GM12892 (cell line): Measurements from ENCODE around the gene TTLL8.

ENCODE experiments used
- POLR2A ChIP-seq: IDR thresholded peaks from 2 replicates; pipeline ENCODE4 v1.6.1; 2011; ENCODE audit warnings: low read depth, low read length, control low read depth
- POLR2AphosphoS5 ChIP-seq: IDR thresholded peaks from 2 replicates; pipeline ENCODE4 v1.6.1; 2011; ENCODE audit warnings: low read depth, low read length, control low read depth
- TAF1 ChIP-seq: IDR thresholded peaks from 2 replicates; pipeline ENCODE4 v1.6.1; 2011; ENCODE audit warnings: low read depth, mild to moderate bottlenecking, control low read depth, low read length, borderline replicate concordance

GRCh38 chr22:49996518-49997250 is 61.4 kb downstream of the TTLL8 start:
- TF ChIP-seq POLR2A (no peak), TAF1 (no peak), POLR2AphosphoS5 (no peak)
